ENCODE results near the gene YWHAQ.
"Not testable (repeated sequence)": the region's sequence is repeated elsewhere in the genome, so short reads cannot be mapped to it uniquely, and the experiment has no call there.

The YWHAQ gene

DNA sequence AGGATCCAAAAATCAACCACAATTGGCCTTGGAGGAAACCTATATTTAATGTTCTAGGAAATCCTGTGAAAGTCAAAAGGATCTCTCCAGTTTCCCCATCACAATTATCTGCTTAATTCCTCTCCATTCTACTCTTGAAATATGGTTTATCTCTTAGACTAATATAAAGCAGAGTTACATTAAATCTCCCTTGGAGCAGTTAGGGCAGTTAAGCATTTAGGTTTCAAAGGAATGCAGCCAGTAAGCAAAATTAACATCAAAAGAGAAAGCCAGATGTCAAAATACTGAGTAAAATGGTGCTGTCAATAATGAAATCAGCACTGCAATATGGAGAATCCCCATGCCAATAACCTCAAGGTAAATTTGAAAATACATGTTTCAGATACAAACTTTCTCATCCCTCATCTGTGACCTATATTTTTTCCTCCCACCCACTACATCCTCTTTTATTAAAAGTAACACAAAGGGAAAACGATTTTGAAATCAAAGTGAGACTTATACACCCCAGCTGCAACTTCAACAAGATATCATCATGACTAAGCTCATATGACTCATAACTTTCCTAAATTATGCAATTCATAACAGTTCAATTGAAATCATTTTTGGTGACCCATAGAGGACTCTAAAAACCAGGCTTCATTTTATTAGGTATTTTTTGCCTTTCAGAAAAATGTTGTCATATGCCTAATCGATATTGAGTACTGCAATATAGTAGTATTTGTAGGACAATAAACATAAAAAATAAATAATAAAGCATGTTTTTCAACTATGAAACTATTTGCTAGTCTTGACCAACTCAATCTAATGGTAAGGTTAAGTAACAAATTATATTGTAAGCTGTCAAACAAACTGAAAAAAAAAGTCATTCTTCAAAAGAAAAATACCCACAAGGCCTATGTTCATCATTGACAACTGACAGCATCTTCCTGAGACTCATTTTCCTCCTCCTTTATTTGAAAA, 78.3 kb downstream of the YWHAQ start:
- DNase-seq (ENCODE audit: low read depth), result no peak

DNA sequence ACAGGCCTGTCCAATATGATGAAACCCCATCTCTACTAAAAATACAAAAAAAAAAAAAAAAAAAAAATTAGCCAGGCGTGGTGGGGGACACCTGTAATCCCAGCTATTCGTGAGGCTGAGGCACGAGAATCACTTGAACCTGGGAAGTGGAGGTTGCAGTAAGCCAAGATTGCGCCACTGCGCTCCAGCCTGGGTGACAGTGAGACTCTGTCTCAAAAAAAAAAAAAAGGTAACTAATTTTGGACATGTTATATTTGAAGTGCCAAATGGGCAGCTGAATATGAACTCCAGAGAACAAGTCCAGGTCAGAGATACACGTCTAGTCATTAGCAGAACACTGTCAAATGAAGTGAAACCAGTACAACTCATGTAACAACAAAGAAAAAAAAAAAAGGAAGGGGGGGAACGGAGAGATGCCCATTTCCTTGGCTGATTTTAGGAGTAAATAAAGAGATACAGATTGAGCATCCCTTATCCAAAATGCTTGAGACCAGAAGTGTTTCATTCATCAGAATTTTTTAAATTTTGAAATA, 79.9 kb downstream of the YWHAQ start:
- DNase-seq (ENCODE audit: low read depth), result not testable (repeated sequence)

DNA sequence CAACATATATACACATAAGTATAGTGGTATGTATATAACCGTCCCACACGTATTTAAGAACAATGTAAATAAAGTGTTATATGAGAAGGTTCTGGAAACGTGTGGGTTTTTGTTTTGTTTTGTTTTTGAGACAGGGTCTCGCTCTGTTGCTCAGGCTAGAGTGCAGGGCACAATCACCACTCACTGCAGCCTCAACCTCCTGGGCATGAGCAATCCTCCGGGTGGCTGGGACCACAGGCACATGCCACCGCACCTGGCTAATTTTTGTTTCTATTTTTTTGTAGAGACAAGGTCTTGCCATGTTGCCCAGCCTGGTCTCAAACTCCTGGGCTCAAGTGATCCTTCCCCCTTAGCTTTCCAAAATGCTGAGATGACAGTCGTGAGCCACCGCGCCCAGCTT, 81.4 kb downstream of the YWHAQ start:
- DNase-seq (ENCODE audit: low read depth), result no peak

DNA sequence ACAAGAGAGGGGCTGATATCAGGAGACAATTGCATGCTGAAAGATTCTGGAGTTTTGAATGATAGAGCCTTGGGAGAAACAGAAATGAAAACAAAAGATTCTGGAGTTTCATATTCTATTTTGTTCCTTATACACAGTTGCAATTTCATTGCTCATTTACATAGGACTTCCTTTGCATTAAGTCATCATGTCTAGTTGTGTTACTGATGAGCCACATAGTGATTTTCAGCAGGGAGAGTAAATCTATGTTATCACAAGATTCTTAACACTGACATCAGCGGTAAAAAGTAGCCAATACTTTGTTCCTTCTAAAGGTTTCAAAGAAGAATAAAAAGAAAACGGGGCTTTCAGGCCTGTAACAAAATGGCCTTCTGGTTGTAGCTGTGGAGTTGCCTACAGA, 82.3 kb downstream of the YWHAQ start:
- no peak for DNase-seq (ENCODE audit: low read depth)

DNA sequence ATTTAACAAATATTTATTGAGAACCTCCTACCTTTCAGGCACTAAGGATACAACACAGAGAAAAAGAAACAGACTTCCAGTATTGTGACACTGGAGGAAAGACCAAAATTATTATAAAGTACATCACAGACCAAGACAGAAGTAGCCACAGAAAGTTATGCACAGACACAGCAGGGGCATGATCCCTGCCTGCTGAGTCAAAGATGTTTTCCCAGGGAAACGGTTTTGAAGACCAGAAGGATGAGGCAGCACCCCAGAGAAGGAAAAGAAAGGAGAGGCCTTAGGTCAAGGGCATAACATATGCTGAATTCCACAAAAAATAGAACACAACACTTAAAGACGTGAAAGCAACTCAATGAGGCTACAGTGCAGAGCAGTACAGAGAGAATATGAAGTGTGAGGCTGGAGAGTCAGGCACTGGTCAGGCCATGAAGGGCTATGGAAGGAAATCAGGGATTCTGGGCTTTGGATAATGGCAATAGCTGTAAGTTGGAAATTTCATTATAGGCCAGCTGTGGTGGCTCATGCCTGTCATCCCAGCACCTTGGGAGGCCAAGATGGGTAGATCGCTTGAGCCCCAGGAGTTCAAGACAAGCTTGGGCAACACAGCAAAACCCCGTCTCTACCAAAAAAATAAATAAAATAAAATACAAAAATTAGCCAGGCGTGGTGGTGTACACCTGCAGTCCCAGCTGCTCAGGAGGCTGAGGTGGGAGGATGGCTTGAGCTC, 83.4 kb downstream of the YWHAQ start:
- DNase-seq (ENCODE audit: low read depth), result no peak

DNA sequence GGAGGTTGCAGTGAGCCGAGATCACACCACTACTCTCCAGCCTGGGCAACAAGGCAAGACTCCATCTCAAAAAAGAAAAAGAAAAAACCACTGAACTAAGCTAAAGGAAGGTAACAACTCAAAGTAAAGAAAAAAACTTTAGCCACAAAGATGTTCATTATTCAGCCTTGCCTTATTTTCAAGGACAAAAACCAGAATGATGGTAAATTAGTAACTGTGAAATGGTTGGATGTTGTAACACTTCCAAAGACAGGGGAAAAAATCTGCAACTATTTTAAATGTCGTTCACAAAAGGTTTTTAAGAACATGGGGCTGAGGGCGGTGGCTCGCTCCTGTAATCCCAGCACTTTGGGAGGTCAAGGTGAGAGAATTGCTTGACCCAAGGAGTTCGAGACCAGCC, 85.3 kb downstream of the YWHAQ start:
- DNase-seq (ENCODE audit: low read depth), result no peak

DNA sequence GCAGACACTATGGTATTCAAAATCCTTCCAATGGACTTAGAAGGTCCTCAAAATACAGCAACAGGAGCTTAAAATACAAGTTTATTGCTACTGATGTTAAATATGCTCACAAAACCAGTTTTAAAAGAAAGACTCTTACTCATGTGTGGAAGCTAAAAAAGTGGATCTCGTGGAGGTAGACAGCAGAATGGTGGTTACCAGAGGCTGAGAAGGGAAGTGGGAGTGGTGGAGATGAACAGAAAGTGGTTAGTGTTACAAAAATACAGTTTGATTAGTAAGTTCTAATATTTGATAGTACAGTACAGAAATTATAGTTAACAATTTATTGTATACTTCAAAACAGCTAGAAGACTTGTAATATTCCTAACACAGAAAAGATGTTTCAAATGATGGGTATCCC, 87.2 kb downstream of the YWHAQ start:
- no peak for DNase-seq (ENCODE audit: low read depth)

DNA sequence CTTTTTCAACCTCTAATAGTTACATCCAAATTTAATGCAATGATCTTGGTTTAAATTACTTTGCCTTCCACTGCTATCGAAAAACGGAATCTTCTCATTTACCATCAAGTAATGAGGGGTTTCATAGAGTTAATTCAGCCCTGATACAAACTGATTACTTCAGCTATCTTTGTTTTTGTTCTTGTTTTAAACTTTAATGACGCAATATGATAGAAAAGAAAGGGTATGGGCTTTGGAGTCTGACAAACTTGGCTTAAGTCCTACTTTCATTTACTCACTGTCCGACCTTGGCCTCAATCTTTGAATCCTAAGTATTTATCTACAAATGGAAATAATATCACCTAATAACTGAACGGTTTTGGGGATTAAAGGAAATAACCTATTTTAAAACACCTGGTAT, 91.3 kb downstream of the YWHAQ start:
- DNase-seq (ENCODE audit: low read depth), result no peak

DNA sequence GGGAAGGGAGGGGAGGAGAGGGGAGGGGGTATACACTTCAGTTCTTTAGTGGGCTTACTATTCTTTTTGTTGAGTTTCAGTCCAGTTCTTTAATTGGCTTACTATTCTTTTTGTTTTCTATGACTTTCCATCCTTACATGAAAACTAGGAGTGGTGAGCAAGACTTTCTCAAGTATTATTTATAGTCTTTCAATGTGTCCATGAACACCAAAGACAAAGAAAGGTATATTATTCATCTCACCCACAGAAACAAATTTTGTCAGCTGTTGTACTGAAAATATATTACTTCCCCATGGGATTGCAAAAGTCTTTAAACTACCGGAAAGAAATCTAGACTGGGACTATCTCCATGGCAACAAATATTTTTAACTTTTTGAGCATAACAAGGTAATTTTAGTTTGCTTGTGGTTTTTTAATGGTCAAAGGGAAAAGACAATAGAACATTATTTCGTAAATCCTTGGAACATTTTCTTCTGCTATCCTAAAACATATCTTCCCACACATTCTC, 92.7 kb downstream of the YWHAQ start:
- no peak for DNase-seq (ENCODE audit: low read depth)

DNA sequence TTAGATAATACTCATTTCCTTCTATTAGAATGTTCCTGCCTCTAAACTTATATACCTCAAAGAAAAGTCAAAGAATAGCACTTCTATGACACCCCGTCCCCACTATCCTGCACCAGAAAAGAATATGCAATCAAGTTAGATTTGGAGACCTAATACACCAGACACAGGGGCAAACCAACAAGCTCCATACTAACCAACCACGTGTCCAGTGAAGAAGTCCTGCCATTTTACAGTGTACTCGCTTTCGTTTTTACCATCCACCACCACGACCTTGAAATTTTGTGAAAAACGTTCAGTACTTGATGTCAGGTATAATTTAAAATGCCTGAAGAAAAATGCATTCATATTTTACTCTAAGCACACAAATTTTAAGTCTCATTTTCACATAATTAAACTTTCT, 94.3 kb downstream of the YWHAQ start:
- no peak for DNase-seq (ENCODE audit: low read depth)

DNA sequence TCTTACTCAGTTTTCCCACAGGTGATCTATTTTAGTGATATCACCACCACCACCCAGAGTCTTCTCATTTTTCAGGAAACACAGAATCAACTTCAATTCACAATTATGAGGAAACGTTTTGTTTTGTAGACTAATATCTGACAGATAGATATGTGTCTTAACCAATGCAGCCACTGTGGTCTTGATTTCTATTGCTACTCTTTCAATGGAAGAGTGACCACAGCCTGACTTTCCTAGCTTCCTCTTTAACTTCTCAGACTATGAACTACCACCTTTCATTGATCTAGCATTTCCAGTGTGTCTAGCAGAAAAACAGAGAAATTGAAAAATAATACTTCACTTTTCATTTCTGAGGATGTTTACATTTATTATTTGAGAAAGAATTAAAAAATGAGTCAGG, 95.6 kb downstream of the YWHAQ start:
- no peak for DNase-seq (ENCODE audit: low read depth)

Measured in stimulated activated CD8-positive, alpha-beta memory T cell treated with anti-CD3 and anti-CD28 coated beads, Interleukin-7, amount 100 ng/mL, for 24 hours (primary cell).